DMS114 treated with DMSO at 0.1 percent for 48 hours (cell line): ENCODE measurements around the gene SCAMP4.

ENCODE experiments used
- DNase-seq: peaks from one replicate; lab custom pipeline; 2025; ENCODE audit not compliant: unreplicated experiment; lab: John Stamatoyannopoulos, UW

SCAMP4 gene

GRCh38 chr19:1912760-1913505, 7.7 kb downstream of the SCAMP4 start:
- DNase-seq: no peak

- no peak for DNase-seq
Measured at GRCh38 chr19:1913781-1914577, 8.8 kb downstream of the SCAMP4 start.

- no peak for DNase-seq
Measured at GRCh38 chr19:1914826-1915341, 9.7 kb downstream of the SCAMP4 start.

GRCh38 chr19:1917146-1917545, 11.9 kb downstream of the SCAMP4 start:
- DNase-seq: no peak

GRCh38 chr19:1917926-1918325, 12.7 kb downstream of the SCAMP4 start:
- DNase-seq: no peak

GRCh38 chr19:1918975-1919374, 13.8 kb downstream of the SCAMP4 start:
- DNase-seq: no peak

GRCh38 chr19:1920644-1921043, 15.4 kb downstream of the SCAMP4 start:
- DNase-seq: no peak

- no peak for DNase-seq
Measured at GRCh38 chr19:1921326-1921725, 16.1 kb downstream of the SCAMP4 start.

- no peak for DNase-seq
Measured at GRCh38 chr19:1921825-1922224, 16.6 kb downstream of the SCAMP4 start.

- DNase-seq: no peak
Measured at GRCh38 chr19:1922803-1923202, 17.6 kb downstream of the SCAMP4 start.

GRCh38 chr19:1923319-1923718, 18.1 kb downstream of the SCAMP4 start:
- DNase-seq: no peak

- no peak for DNase-seq
Measured at GRCh38 chr19:1924320-1924961, 19.2 kb downstream of the SCAMP4 start.

GRCh38 chr19:1925544-1925943, 20.3 kb downstream of the SCAMP4 start:
- no peak for DNase-seq

- peak; percentile 12 for DNase-seq
Measured at GRCh38 chr19:1929021-1929742, 24.0 kb downstream of the SCAMP4 start.

GRCh38 chr19:1931445-1931844, 26.2 kb downstream of the SCAMP4 start:
- no peak for DNase-seq

- no peak for DNase-seq
Measured at GRCh38 chr19:1932395-1932794, 27.2 kb downstream of the SCAMP4 start.

- no peak for DNase-seq
Measured at GRCh38 chr19:1933244-1933643, 28.0 kb downstream of the SCAMP4 start.

GRCh38 chr19:1933942-1934341, 28.7 kb downstream of the SCAMP4 start:
- no peak for DNase-seq

- DNase-seq: no peak
Measured at GRCh38 chr19:1935484-1936208, 30.4 kb downstream of the SCAMP4 start.

- no peak for DNase-seq
Measured at GRCh38 chr19:1936430-1936829, 31.2 kb downstream of the SCAMP4 start.
